Prostate gland (tissue), 2 donors: ENCODE measurements around the gene FLOT2. TPM values are rescaled to one million over a fixed set of nuclear protein-coding genes. Genes with fewer than 3 reads are reported as not detected.

Source experiments
- DNase-seq: peaks from one replicate; pipeline ENCODE4 v3.0.0-alpha.2; 2019; ENCODE audit warnings: low spot score
- H3K27ac ChIP-seq, 2 donors: fragments of 200-600 bp; sonication (generic); 2 replicates each; pipeline ENCODE4 v1.5.1; 2017 to 2019
- H3K27me3 ChIP-seq: fragments of 200-600 bp; sonication (generic); replicated peaks from 2 replicates; pipeline ENCODE4 v1.5.1; 2019; ENCODE audit not compliant: insufficient read depth
- H3K36me3 ChIP-seq, 2 donors: fragments of 200-600 bp; sonication (generic); 1 replicate in 1 of 2; 2 replicates in 1 of 2; pipeline versions ENCODE4 v1.5.1 to v1.8.1; 2017 to 2019
- H3K4me1 ChIP-seq: fragments of 200-600 bp; sonication (generic); replicated peaks from 2 replicates; pipeline ENCODE4 v1.5.1; 2019
- H3K4me3 ChIP-seq, 2 donors: fragments of 200-600 bp; sonication (generic); 2 replicates each; pipeline ENCODE4 v1.5.1; 2017 to 2019
- H3K9me3 ChIP-seq: fragments of 200-600 bp; sonication (generic); 2 replicates; pipeline ENCODE4 v1.5.1; 2017
- CTCF ChIP-seq, 4 experiments: fragments of 200-600 bp in 2 of 4; fragments of 450-650 bp in 2 of 4; sonication (generic) in 2 of 4; IDR thresholded peaks; 1 replicate in 3 of 4; 2 replicates in 1 of 4; pipeline ENCODE4 v1.5.1; 2016 to 2019; ENCODE audit warnings: antibody characterized with exemption in 4 of 4, mild to moderate bottlenecking in 2 of 4, moderate library complexity in 2 of 4
- POLR2A ChIP-seq: fragments of 450-650 bp; IDR thresholded peaks from one replicate; pipeline ENCODE4 v1.6.1; 2016; ENCODE audit warnings: antibody characterized with exemption, mild to moderate bottlenecking
- POLR2AphosphoS5 ChIP-seq: sonication (generic); formaldehyde crosslinking; IDR thresholded peaks from one replicate; pipeline ENCODE4 v1.6.1; 2017; ENCODE audit warnings: antibody characterized with exemption
- WGBS: methylation state at CpG from one replicate; pipeline ENCODE4 v1.1.5; 2018; 5-methylcytosine and 5-hydroxymethylcytosine counted together
- intact Hi-C: fragments of 100-400 bp; cut with DNase I; formaldehyde crosslinking; loops from one replicate; pipeline ENCODE4 v1.14.2; 2022
- total RNA-seq, 2 donors: library from RNA; depleted of rRNA; stranded (reverse); fragments of >200 nt; gene quantifications; one replicate each; pipeline ENCODE4 v1.1.0, GENCODE V29; 2016

Gene FLOT2
- 100 to 1,000 TPM in 1 of 2 donors, 10 to 100 TPM in 1; 82.9 to 121 TPM for total RNA-seq

DNA sequence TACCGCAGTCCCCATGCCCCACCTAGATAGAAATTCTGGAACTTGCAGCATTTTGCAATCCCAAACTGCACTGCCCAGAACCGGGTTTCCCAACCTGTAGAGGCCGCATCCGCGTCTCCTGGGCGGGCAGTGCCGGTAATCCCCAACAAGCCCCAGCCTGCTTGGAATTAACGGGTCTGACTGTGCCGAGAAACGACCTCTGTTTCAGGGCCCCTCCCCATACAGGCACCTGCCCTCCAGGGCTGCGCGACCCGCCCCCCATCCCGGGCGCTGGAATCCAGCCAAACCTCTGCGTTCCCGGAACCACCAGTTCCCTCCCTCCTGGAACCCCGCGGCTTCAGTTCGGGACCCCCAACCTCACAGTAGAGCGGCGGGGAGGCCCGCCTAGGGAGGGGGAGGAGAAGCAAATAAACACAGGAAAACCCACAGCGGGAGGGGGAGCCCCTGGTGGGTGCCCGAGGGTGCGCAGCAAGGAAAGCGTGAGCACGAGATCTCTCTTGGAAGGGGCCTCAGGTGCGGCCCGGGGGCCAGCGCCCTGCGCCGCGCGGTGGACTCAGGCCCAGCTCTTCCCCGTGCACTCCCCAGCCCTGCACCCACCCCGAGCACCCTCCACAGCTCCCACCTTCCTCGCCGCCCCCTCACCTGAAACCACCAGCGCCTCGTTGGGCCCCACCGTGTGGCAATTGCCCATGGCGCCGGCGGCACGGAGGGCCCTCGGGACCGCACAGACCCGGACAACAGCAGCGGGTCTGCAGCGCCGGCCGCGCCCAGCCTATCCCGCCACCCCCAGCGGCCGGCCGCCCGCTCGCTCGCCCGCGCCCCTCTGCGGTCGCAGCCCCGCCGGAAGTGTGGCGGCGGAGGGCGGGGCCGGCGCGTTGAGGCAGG is at the start of gene FLOT2:
Gene FLOT2 (minus strand): TSS at position 850 of the 885 bp plus-strand sequence. CDS start 159 bp downstream, at position 691.
- Histone ChIP-seq H3K4me3 (peak within 1 kb of the TSS; percentile 95 to 97), H3K9me3 (no peaks in the 10 kb centered on the region), H3K36me3 (no peaks in the 10 kb centered on the region), H3K27me3 (no peaks in the 10 kb centered on the region), H3K4me1 (peaks cover 20% of the 10 kb centered on the region), H3K27ac (peak within 1 kb of the TSS; percentile 96 to 97)
- DNase-seq = peak; percentile 91
- under 1% methylated on average over 51 of the region's 73 CpGs for WGBS
- intact Hi-C loops = loop anchor here (5.0 kb wide), 2 partner anchors 50 to 135 kb away; no protein-coding TSS in a partner anchor
- TF ChIP-seq POLR2A (peak; percentile 47), POLR2AphosphoS5 (peak; percentile 84), CTCF (IDR thresholded peaks at IDR 0.05) (peak in 1 of 4 experiments; percentile 37)

- no peaks in the 10 kb centered on the region for H3K27me3 ChIP-seq
- WGBS = 18% methylated on average over 4 of the region's 4 CpGs
- intact Hi-C loops = loop anchor here (5.0 kb wide), 1 partner anchor 49 kb away; the partner anchor contains the start of gene FLOT2
- H3K27ac ChIP-seq = peak overlapping the region; percentile 54 to 76
- H3K9me3 ChIP-seq = no peaks in the 10 kb centered on the region
- peaks cover 31% of the 10 kb centered on the region for H3K4me1 ChIP-seq
- peak overlapping the region in 1 of 2 donors; percentile 2 for H3K4me3 ChIP-seq
- H3K36me3 ChIP-seq = no peaks in the 10 kb centered on the region
- TF ChIP-seq POLR2A (no peak), POLR2AphosphoS5 (peak; percentile 83)
- DNase-seq = peak; percentile 65
These were observed 48.7 kb upstream of the FLOT2 start for GRCh38 chr17:28946239-28946638.

- Histone ChIP-seq H3K27me3 (no peaks in the 10 kb centered on the region), H3K27ac (peak overlapping the region; percentile 54 to 76), H3K4me1 (peaks cover 35% of the 10 kb centered on the region), H3K4me3 (no peak overlapping the region), H3K36me3 (no peaks in the 10 kb centered on the region), H3K9me3 (no peaks in the 10 kb centered on the region)
- TF ChIP-seq CTCF (IDR thresholded peaks at IDR 0.05) (no peak), POLR2A (no peak), POLR2AphosphoS5 (no peak)
- WGBS = 41% methylated on average over 8 of the region's 8 CpGs
- no peak for DNase-seq
- intact Hi-C loops = loop anchor here (5.0 kb wide), 1 partner anchor 48 kb away; the partner anchor contains the start of gene FLOT2
These were observed 47.6 kb upstream of the FLOT2 start for GRCh38 chr17:28944862-28945741.

DNA sequence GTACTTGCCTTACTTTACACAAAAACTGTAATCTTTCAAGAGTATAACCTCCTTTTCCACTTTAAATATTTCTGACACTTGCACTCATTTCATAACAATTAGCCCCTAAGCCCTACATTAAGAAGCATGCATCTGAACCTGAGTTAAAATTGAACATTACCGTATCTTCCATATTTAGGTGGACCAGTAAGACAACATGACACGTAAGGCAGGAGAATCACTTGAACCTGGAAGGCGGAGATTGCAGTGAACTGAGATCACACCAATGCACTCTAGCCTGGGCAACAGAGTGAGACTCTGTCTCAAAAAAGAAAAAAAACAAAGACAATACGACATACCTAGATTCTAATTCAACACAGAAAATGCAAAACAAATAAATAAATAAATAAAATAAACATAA is 46.8 kb upstream of the FLOT2 start:
- DNase-seq = no peak
- no peak for TF ChIP-seq POLR2AphosphoS5
- no peak for TF ChIP-seq POLR2A
- TF ChIP-seq CTCF (IDR thresholded peaks at IDR 0.05) = no peak
- Histone ChIP-seq H3K36me3 (no peaks in the 10 kb centered on the region), H3K27ac (peak overlapping the region in 1 of 2 donors; percentile 76), H3K4me1 (peaks cover 35% of the 10 kb centered on the region), H3K9me3 (no peaks in the 10 kb centered on the region), H3K27me3 (no peaks in the 10 kb centered on the region), H3K4me3 (no peak overlapping the region)
- 86% methylated on average over 4 of the region's 4 CpGs for WGBS
- intact Hi-C loops = no loop called here

DNA sequence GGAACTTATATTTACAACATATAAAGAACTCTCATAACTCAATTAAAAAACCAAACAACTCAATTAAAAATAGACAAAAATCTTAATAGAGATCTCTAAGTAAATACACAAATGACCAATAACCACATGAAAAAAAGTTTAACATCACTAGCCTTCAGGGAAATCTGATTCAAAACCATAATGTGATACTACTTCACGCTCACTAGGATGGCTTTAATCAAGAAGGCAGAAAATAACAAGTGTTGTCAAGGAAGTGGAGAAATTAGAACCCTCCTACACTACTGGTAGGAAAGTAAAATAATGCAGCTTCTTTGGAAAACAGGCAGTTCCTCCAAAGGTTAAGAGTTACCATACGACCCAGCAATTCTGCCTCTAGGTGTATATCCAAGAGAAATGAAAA is 45.4 kb upstream of the FLOT2 start:
- WGBS = 88% methylated on average over 2 of the region's 2 CpGs
- DNase-seq = no peak
- H3K4me1 ChIP-seq = peaks cover 46% of the 10 kb centered on the region
- no peaks in the 10 kb centered on the region for H3K27me3 ChIP-seq
- intact Hi-C loops = no loop called here
- TF ChIP-seq POLR2AphosphoS5 (no peak), CTCF (IDR thresholded peaks at IDR 0.05) (no peak), POLR2A (no peak)
- H3K36me3 ChIP-seq = no peaks in the 10 kb centered on the region
- H3K4me3 ChIP-seq = no peak overlapping the region
- peak overlapping the region in 1 of 2 donors; percentile 29 for H3K27ac ChIP-seq
- no peaks in the 10 kb centered on the region for H3K9me3 ChIP-seq
